Measurements from ENCODE around the gene TMEM74B.

TMEM74B gene

DNA sequence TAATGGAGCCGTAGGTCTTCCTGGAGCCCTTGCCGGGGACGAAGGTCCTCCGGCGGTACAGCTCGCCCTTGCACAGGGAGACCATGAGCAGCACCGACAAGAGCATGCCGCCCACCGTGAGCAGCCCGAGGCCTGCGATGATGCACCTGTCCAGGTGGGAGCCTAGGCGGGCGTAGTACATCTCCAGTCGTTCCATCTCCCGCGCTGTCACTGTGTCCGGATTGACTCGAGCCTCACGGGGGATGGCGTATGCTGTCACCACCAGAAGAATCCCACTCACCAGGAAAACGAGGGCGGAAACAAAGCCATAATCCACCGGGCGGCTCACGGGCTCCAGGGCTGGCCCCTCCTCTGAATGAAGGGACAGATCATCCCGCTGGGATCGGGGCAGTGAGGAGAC is 3.8 kb downstream of the TMEM74B start:
- no peaks in the 10 kb centered on the region for H3F3A ChIP-seq (ENCODE audit: insufficient read depth, low read length)
- TF ChIP-seq, protein P1, sequence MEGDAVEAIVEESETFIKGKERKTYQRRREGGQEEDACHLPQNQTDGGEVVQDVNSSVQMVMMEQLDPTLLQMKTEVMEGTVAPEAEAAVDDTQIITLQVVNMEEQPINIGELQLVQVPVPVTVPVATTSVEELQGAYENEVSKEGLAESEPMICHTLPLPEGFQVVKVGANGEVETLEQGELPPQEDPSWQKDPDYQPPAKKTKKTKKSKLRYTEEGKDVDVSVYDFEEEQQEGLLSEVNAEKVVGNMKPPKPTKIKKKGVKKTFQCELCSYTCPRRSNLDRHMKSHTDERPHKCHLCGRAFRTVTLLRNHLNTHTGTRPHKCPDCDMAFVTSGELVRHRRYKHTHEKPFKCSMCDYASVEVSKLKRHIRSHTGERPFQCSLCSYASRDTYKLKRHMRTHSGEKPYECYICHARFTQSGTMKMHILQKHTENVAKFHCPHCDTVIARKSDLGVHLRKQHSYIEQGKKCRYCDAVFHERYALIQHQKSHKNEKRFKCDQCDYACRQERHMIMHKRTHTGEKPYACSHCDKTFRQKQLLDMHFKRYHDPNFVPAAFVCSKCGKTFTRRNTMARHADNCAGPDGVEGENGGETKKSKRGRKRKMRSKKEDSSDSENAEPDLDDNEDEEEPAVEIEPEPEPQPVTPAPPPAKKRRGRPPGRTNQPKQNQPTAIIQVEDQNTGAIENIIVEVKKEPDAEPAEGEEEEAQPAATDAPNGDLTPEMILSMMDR (IDR thresholded peaks at IDR 0.05; ENCODE audit: low read length), result no peak
- no peak for TF ChIP-seq EZH2phosphoT487 (IDR thresholded peaks at IDR 0.05; ENCODE audit: low read length)
- TF ChIP-seq EZH2 (optimal IDR thresholded peaks at IDR 0.05; ENCODE audit: low read depth, low read length), result no peak
- no peaks in the 10 kb centered on the region for H3K79me2 ChIP-seq (ENCODE audit: low read length)
- no peak for DNase-seq
- no peak overlapping the region for H3K9ac ChIP-seq (ENCODE audit: low read length)
- H3K36me3 ChIP-seq (replicated peaks; ENCODE audit: insufficient read depth, low read length), result no peaks in the 10 kb centered on the region
- no peak overlapping the region for H3K4me3 ChIP-seq (ENCODE audit: low read length)
- H3K4me2 ChIP-seq (ENCODE audit: low read depth, low read length), result no peak overlapping the region
- no peaks in the 10 kb centered on the region for H4K20me1 ChIP-seq (ENCODE audit: insufficient read depth, low read length)
- no peak overlapping the region for H2AFZ ChIP-seq (ENCODE audit: low read length)
- no peaks in the 10 kb centered on the region for H3K9me2 ChIP-seq (replicated peaks; ENCODE audit: insufficient read depth, low read length)
- no peak overlapping the region for H3K27ac ChIP-seq (ENCODE audit: low read length)
- peaks cover 1% of the 10 kb centered on the region; the same call in 1 of the 2 replicates for H3K4me1 ChIP-seq (ENCODE audit: low read length)
- no peaks in the 10 kb centered on the region for H3K9me3 ChIP-seq (replicated peaks; ENCODE audit: insufficient read depth, low read length)
- no peaks in the 10 kb centered on the region for H3K27me3 ChIP-seq (replicated peaks; ENCODE audit: insufficient read depth, low read length)

DNA sequence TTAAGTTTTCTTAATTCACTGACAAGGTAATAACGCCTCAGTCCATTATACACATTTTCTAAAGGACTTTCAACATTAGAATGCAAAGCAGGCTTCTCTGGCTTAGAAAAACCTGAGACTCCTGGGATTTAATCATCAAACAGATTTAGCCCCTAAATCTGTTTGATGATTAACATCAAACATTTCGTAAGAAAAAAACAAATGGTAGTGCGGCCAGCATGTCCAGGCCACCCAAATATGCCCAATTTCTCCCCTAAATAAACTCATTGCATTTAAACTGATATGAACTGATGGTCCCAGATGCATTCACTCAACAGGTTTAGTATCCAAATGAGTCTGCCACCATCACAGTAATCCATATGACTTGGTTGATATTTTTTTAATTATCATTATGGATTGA is 6.2 kb downstream of the TMEM74B start:
- no peaks in the 10 kb centered on the region for H3K36me3 ChIP-seq (replicated peaks; ENCODE audit: insufficient read depth, low read length)
- DNase-seq, result no peak
- no peak overlapping the region for H2AFZ ChIP-seq (ENCODE audit: low read length)
- no peaks in the 10 kb centered on the region for H4K20me1 ChIP-seq (ENCODE audit: insufficient read depth, low read length)
- H3K27ac ChIP-seq (ENCODE audit: low read length), result no peak overlapping the region
- no peaks in the 10 kb centered on the region for H3K4me1 ChIP-seq (ENCODE audit: low read length)
- no peaks in the 10 kb centered on the region for H3K27me3 ChIP-seq (replicated peaks; ENCODE audit: insufficient read depth, low read length)
- H3F3A ChIP-seq (ENCODE audit: insufficient read depth, low read length), result no peaks in the 10 kb centered on the region
- no peak overlapping the region for H3K4me3 ChIP-seq (ENCODE audit: low read length)
- no peaks in the 10 kb centered on the region for H3K79me2 ChIP-seq (ENCODE audit: low read length)
- no peak overlapping the region for H3K4me2 ChIP-seq (ENCODE audit: low read depth, low read length)
- TF ChIP-seq, protein P1 (IDR thresholded peaks at IDR 0.05; ENCODE audit: low read length), result no peak
- TF ChIP-seq EZH2phosphoT487 (IDR thresholded peaks at IDR 0.05; ENCODE audit: low read length) (no peak), EZH2 (optimal IDR thresholded peaks at IDR 0.05; ENCODE audit: low read depth, low read length) (no peak)
- H3K9me3 ChIP-seq (replicated peaks; ENCODE audit: insufficient read depth, low read length), result no peaks in the 10 kb centered on the region
- no peak overlapping the region for H3K9ac ChIP-seq (ENCODE audit: low read length)
- H3K9me2 ChIP-seq (replicated peaks; ENCODE audit: insufficient read depth, low read length), result no peaks in the 10 kb centered on the region

DNA sequence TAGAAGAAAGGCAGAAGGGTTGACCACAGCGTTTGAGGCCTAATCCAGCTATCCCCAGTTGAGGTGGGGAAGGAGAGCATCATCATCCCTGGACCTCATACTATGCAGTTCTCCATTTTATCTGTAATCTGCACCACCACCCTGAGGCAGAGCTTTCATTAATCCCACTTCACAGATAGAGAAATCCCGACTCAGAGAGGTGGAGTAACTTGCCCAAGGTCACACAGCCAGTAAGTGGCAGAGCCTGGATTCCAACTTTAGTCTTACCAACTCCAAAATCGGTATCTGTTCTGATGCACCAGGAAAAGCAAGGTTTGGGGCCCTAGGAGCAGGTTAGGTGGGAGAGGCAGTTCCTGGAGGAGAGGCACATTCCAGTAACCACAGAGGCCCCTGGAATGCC is 6.7 kb downstream of the TMEM74B start:
- Histone ChIP-seq H3K4me3 (ENCODE audit: low read length) (no peak overlapping the region), H3K4me2 (ENCODE audit: low read depth, low read length) (no peak overlapping the region), H3K36me3 (replicated peaks; ENCODE audit: insufficient read depth, low read length) (no peaks in the 10 kb centered on the region), H3K9me2 (replicated peaks; ENCODE audit: insufficient read depth, low read length) (no peaks in the 10 kb centered on the region), H3K4me1 (ENCODE audit: low read length) (no peaks in the 10 kb centered on the region), H3K27ac (ENCODE audit: low read length) (no peak overlapping the region), H3K79me2 (ENCODE audit: low read length) (no peaks in the 10 kb centered on the region), H2AFZ (ENCODE audit: low read length) (no peak overlapping the region), H3K9me3 (replicated peaks; ENCODE audit: insufficient read depth, low read length) (no peaks in the 10 kb centered on the region), H3K9ac (ENCODE audit: low read length) (no peak overlapping the region), H4K20me1 (ENCODE audit: insufficient read depth, low read length) (no peaks in the 10 kb centered on the region), H3F3A (ENCODE audit: insufficient read depth, low read length) (no peaks in the 10 kb centered on the region), H3K27me3 (replicated peaks; ENCODE audit: insufficient read depth, low read length) (no peaks in the 10 kb centered on the region)
- no peak for DNase-seq
- TF ChIP-seq EZH2phosphoT487 (IDR thresholded peaks at IDR 0.05; ENCODE audit: low read length) (no peak), EZH2 (optimal IDR thresholded peaks at IDR 0.05; ENCODE audit: low read depth, low read length) (no peak)
- TF ChIP-seq, protein P1 (IDR thresholded peaks at IDR 0.05; ENCODE audit: low read length), result no peak

All from MM.1S (cell line).